HL-60 (cell line): Measurements from ENCODE around the gene KLF1.

ENCODE experiments used
- DNase-seq, 2 experiments: peaks; one replicate each; pipeline ENCODE4 v3.0.0-alpha.2; 2010 to 2020; ENCODE audit warnings: low read depth in 1 of 2, low spot score in 1 of 2
- H3K27ac ChIP-seq: fragments of 250-450 bp; sonication (Bioruptor Pico); replicated peaks from 2 replicates; pipeline ENCODE4 v1.5.1; 2020; ENCODE audit warnings: mild to moderate bottlenecking, moderate library complexity
- H3K27me3 ChIP-seq: fragments of 250-450 bp; sonication (Bioruptor Pico); 2 replicates; pipeline ENCODE4 v1.5.1; 2021; ENCODE audit warnings: mild to moderate bottlenecking, moderate library complexity; ENCODE audit not compliant: insufficient read depth, poor library complexity, severe bottlenecking
- H3K4me3 ChIP-seq: replicated peaks from 2 replicates; pipeline ENCODE4 v1.5.1; 2011; ENCODE audit warnings: mild to moderate bottlenecking, control low read depth, low read length; ENCODE audit not compliant: insufficient read depth
- CTCF ChIP-seq: IDR thresholded peaks from one replicate; pipeline ENCODE4 v1.5.1; 2011; ENCODE audit warnings: low read length, control low read depth, inconsistent platforms; ENCODE audit not compliant: insufficient read depth
- GABPA ChIP-seq: IDR thresholded peaks from 2 replicates; pipeline ENCODE4 v1.6.1; 2012; ENCODE audit warnings: low read depth
- POLR2AphosphoS5 ChIP-seq: IDR thresholded peaks from 2 replicates; pipeline ENCODE4 v1.6.1; 2012; ENCODE audit warnings: low read depth
- REST ChIP-seq: IDR thresholded peaks from 2 replicates; pipeline ENCODE4 v1.6.1; 2012; ENCODE audit warnings: low read depth; ENCODE audit not compliant: insufficient replicate concordance
- SPI1 ChIP-seq: IDR thresholded peaks from 2 replicates; pipeline ENCODE4 v1.6.1; 2012; ENCODE audit warnings: low read depth, mild to moderate bottlenecking, borderline replicate concordance
- long read RNA-seq: library from polyadenylated mRNA; unstranded; transcript quantifications from one replicate; pipeline ENCODE4 v2.0.0, GENCODE V29; 2020

Gene KLF1
- long read RNA-seq, partial matches to known transcripts, result 0 of 4 reads
- long read RNA-seq, other reads (novel, unspliced or antisense), result 4 of 4 reads

- TF ChIP-seq POLR2AphosphoS5, result no peak
- TF ChIP-seq SPI1, result no peak
- TF ChIP-seq CTCF, result no peak
- TF ChIP-seq REST, result no peak
- no peak for TF ChIP-seq GABPA
- no peak for DNase-seq
- peak within 1 kb of the TSS; percentile 45; the same call in 1 of the 2 replicates for H3K4me3 ChIP-seq
Measured at GRCh38 chr19:12886969-12887747, at the start of gene KLF1. KLF1 (minus strand) TSS chr19:12887201; CDS start chr19:12887140, 61 bp downstream.

GRCh38 chr19:12936582-12936981 is 49.6 kb upstream of the KLF1 start:
- peak; percentile 70 for TF ChIP-seq POLR2AphosphoS5
- no peak for TF ChIP-seq REST
- TF ChIP-seq SPI1, result peak; percentile 55
- peak; percentile 61 to 69 for DNase-seq
- no peaks in the 10 kb centered on the region for H3K27me3 ChIP-seq
- 0 out of 2 replicates have a peak overlapping the region, but pooled peaks have one; percentile 42 for H3K4me3 ChIP-seq
- H3K27ac ChIP-seq, result peak overlapping the region; percentile 97

More at GRCh38 chr19:12886969-12887747, at the start of gene KLF1:
- Histone ChIP-seq H3K27ac (peak within 1 kb of the TSS; percentile 66; the same call in 1 of the 2 replicates), H3K27me3 (no peaks in the 10 kb centered on the region)

DNA sequence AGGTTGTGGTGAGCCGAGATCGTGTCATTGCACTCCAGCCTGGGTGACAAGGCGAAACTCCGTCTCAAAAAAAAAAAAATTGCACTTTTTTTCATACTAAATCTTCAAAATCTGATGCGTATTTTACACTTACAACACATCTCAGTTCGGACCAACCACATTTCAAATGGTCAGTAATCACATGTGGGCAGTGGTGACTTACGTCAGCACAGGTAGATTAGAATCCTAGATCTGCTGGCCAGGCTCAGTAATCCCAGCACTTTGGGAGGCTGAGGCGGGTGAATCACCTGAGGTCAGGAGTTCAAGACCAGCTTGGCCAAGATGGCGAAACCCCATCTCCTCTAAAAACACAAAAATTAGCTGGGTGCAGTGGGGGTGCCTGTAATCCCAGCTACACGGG is 48.1 kb upstream of the KLF1 start:
- Histone ChIP-seq H3K4me3 (no peak overlapping the region), H3K27me3 (no peaks in the 10 kb centered on the region), H3K27ac (peak overlapping the region; percentile 97)
- TF ChIP-seq POLR2AphosphoS5, result no peak
- TF ChIP-seq GABPA, result no peak
- no peak for TF ChIP-seq REST
- TF ChIP-seq SPI1, result no peak
- TF ChIP-seq CTCF, result no peak
- no peak for DNase-seq
